C4-2B (cell line): ENCODE results near the gene CCDC171.

Experiments used
- H3K27ac ChIP-seq: fragments of 450-650 bp; 2 replicates; pipeline ENCODE4 v1.5.1; 2017
- ZFX ChIP-seq: fragments of 450-650 bp; IDR thresholded peaks from 2 replicates; pipeline ENCODE4 v1.6.1; 2017
- TF ChIP-seq, protein P1 (sequence below): fragments of 450-650 bp; conservative IDR thresholded peaks from 2 replicates; pipeline ENCODE4 v1.5.1; 2017; ENCODE audit warnings: mild to moderate bottlenecking

Gene CCDC171

DNA sequence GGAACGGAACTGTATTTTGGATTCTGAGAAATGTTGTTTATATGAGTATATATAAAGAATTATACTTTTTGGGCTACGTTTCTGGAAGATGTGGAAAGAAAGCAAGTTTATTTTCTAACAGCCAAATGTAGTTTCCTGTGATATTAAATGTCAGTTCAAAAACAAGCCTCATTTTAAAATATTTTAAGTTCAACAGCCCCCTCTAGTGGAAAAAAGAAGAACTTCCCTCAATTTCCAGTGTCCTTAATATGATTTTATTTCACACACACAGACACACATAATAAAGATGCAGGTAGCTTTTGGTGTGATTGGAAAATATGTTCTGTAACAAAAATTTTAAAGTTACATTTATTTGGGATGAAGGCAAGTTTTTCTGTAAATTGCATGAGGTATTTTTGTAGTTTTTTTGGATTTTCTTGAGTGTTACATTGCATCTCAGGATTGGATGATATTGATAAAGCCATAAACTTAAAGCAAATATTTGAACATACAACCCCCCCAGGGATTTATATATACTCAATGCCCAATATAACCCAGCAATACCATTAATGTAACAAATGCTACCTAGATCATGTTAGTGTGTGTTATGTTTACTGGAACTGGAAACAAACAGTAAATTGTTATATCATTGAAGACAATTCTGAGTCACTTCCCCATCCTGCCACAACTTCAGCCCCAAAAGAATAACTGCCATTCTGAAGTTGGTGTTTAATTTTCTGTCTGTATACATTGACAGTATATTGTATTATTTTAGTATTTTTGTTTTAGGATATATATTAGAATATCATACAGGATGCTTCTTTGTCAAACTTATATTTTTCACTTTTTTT is 54.0 kb downstream of the CCDC171 start:
- no peak overlapping the region for H3K27ac ChIP-seq
- no peak for TF ChIP-seq ZFX
- TF ChIP-seq, protein P1, sequence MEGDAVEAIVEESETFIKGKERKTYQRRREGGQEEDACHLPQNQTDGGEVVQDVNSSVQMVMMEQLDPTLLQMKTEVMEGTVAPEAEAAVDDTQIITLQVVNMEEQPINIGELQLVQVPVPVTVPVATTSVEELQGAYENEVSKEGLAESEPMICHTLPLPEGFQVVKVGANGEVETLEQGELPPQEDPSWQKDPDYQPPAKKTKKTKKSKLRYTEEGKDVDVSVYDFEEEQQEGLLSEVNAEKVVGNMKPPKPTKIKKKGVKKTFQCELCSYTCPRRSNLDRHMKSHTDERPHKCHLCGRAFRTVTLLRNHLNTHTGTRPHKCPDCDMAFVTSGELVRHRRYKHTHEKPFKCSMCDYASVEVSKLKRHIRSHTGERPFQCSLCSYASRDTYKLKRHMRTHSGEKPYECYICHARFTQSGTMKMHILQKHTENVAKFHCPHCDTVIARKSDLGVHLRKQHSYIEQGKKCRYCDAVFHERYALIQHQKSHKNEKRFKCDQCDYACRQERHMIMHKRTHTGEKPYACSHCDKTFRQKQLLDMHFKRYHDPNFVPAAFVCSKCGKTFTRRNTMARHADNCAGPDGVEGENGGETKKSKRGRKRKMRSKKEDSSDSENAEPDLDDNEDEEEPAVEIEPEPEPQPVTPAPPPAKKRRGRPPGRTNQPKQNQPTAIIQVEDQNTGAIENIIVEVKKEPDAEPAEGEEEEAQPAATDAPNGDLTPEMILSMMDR: peak; percentile 79

DNA sequence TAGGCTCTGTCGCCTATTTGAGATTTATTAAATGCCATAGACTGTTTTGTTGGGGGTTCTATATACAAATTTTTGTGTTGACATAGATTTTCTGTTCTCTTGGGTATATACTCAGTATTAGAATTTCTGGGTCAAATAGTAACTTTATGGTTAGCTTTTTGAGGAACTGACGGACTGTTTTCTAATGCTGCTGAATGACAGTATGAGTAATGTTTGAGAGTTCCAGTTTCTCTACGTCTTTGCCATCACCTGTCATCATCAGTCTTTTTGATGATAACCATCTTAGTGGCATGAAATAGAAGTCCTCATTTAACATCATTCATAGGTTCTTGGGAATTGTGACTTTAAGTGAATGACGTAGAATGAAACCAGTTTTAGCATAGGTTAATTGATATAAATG is 60.1 kb downstream of the CCDC171 start:
- TF ChIP-seq, protein P1: no peak
- TF ChIP-seq ZFX: no peak
- H3K27ac ChIP-seq: no peak overlapping the region

DNA sequence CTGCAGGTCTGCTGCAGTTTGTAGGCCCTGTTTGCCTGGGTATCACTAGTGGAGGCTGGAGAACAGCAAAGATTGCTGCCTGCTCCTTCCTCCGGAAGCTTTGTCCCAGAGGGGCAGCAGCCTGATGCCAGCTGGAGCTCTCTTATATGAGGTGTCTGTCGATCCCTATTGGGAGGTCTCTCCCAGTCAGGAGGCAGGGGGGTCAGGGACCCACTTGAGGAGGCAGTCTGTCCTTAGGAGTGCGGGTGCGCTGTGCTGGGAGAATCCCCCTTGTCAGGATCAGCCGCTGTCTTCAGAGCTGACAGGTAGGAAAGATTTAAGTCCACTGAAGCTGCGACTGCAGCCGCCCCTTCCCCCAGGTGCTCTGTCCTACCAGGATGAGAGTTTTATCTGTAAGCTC is 64.9 kb downstream of the CCDC171 start:
- TF ChIP-seq, protein P1: no peak
- TF ChIP-seq ZFX: no peak
- no peak overlapping the region for H3K27ac ChIP-seq

DNA sequence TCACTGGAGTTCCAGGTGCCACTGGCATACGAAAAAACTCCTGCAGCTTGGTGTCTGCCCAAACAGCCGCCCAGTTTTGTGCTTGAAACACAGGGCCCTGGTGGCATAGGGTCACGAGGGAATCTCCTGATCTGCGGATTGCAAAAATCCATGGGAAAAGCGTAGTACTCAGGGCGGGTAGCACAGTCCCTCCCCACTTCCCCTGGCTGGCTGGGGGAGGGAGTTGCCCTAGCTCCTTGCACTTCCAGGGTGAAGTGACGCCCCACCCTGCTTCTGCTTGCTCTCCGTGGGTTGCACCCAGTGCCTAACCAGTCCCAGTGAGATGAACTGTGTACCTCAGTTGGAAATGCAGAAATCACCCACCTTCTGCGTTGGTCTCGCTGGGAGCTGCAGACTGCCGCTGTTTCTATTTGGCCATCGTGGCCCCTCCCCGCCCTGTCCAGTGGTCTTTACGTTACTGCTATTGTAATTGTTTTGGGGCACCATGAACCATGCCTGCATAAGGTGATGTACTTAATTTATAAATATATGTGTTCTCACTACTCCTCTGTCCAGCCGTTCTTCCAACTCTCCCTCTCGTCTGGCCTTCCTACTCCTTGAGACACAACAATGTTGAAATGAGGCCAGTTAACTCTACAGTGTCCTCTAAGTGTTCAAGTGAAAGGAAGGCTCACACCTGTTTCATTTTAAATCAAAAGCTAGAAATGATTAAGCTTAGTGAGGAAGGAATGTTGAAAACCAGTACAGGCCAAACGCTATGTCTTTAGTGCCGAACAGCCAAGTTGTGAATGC is 65.9 kb downstream of the CCDC171 start:
- no peak for TF ChIP-seq ZFX
- TF ChIP-seq, protein P1: no peak
- H3K27ac ChIP-seq: no peak overlapping the region

DNA sequence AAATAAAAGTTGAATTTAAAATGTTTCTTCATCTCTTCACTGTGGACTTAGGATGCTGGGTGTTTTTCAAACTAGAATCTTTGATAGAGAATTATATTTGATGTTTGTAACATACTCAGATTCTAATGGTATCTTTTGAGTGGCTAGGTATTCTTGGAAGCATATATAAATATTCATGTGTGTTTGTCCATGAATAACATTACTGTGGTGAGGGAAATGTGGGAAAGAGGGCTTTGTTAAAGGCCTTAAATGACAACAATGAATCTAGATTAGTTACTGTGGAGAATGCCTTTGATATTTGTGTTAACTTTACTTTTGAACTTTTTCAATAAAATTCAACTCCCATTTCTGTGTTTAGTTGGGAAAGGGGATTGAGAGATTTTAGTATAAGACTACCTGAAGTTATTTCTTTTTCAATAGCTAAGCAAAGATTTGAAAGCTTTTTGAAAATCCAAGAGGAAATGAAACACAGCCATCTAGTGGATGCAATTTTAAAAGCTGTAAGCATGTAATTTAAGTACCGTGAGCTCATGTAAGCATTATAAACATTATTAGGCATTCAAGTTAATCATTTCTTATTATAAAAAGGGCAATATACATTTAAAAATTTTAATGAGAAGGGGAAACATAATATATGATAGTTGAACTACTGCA is 69.6 kb downstream of the CCDC171 start:
- H3K27ac ChIP-seq: no peak overlapping the region
- TF ChIP-seq, protein P1: peak; percentile 70
- TF ChIP-seq ZFX: no peak

DNA sequence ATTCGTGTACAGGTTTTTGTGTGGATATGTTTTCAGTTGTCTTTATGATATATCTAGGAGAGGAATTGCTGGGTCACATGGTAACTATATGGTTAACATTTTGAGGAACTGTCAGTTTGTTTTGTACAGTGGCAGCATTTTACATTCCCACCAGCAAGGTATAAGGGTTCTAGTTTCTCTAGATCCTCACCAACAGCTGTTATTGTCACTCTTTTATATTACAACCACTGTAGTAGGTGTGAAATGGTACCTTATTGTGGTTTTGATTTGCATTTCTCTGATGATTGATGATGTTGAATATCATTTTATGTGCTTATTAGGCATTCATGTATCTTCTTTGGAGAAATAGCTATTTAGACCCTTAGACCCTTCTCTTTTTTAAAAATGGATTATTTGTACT is 82.9 kb downstream of the CCDC171 start:
- TF ChIP-seq, protein P1: no peak
- no peak for TF ChIP-seq ZFX
- H3K27ac ChIP-seq: no peak overlapping the region
